ENCODE measurements around the gene SLAMF8. TPM values are rescaled to one million over a fixed set of nuclear protein-coding genes. Genes with fewer than 3 reads are reported as not detected.

The SLAMF8 gene
- total and polyA plus RNA-seq, 2 experiments from 2014 or later = not detected

DNA sequence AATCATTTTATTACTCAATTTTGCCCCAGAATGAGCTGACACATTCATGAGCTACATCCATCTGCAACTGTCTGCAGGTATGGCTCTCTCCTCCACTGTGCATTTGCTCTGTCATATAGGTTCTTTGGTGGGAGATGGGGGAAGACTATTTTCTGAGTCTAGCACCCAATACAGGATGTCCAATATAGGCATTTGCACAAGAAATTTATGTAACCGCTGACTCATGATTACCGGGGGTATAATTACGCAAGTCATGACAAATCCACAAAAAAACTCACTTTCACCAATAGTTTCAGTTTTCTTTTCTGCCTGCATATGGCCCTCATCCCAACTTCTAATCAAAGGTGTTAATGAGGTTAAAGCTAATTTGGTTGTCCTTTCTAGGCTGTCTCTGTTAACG is 53.3 kb downstream of the SLAMF8 start:
- Histone ChIP-seq H3K36me3 (no peaks in the 10 kb centered on the region), H3K4me1 (ENCODE audit: low read depth) (no peaks in the 10 kb centered on the region), H3K4me3 (no peak overlapping the region), H3K9me3 (ENCODE audit: low read depth) (no peaks in the 10 kb centered on the region), H3K27me3 (no peaks in the 10 kb centered on the region), H3K27ac (no peak overlapping the region)
- peak in 1 of 2 donors; percentile 84 for DNase-seq (ENCODE audit: low read depth in 1 of 2, low spot score in 1 of 2)
- TF ChIP-seq, protein P1, sequence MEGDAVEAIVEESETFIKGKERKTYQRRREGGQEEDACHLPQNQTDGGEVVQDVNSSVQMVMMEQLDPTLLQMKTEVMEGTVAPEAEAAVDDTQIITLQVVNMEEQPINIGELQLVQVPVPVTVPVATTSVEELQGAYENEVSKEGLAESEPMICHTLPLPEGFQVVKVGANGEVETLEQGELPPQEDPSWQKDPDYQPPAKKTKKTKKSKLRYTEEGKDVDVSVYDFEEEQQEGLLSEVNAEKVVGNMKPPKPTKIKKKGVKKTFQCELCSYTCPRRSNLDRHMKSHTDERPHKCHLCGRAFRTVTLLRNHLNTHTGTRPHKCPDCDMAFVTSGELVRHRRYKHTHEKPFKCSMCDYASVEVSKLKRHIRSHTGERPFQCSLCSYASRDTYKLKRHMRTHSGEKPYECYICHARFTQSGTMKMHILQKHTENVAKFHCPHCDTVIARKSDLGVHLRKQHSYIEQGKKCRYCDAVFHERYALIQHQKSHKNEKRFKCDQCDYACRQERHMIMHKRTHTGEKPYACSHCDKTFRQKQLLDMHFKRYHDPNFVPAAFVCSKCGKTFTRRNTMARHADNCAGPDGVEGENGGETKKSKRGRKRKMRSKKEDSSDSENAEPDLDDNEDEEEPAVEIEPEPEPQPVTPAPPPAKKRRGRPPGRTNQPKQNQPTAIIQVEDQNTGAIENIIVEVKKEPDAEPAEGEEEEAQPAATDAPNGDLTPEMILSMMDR (IDR thresholded peaks at IDR 0.05; ENCODE audit: low read depth, low read length) = no peak

- TF ChIP-seq, protein P1 (IDR thresholded peaks at IDR 0.05; ENCODE audit: low read depth, low read length) = no peak
- no peaks in the 10 kb centered on the region for H3K27me3 ChIP-seq
- H3K27ac ChIP-seq = no peak overlapping the region
- H3K4me3 ChIP-seq = no peak overlapping the region
- no peaks in the 10 kb centered on the region for H3K9me3 ChIP-seq (ENCODE audit: low read depth)
- no peaks in the 10 kb centered on the region for H3K36me3 ChIP-seq
- H3K4me1 ChIP-seq (ENCODE audit: low read depth) = no peaks in the 10 kb centered on the region
- DNase-seq (ENCODE audit: low read depth in 1 of 2, low spot score in 1 of 2) = peak in 1 of 2 donors; percentile 7
Observed at GRCh38 chr1:159880430-159880829, 53.8 kb downstream of the SLAMF8 start.

GRCh38 chr1:159881622-159882526 is 55.2 kb downstream of the SLAMF8 start:
- Histone ChIP-seq H3K9me3 (ENCODE audit: low read depth) (no peaks in the 10 kb centered on the region), H3K27ac (no peak overlapping the region), H3K27me3 (no peaks in the 10 kb centered on the region), H3K4me3 (no peak overlapping the region), H3K36me3 (no peaks in the 10 kb centered on the region), H3K4me1 (ENCODE audit: low read depth) (no peaks in the 10 kb centered on the region)
- TF ChIP-seq, protein P1 (IDR thresholded peaks at IDR 0.05; ENCODE audit: low read depth, low read length) = no peak
- peak; percentile 43 to 96 for DNase-seq (ENCODE audit: low read depth in 1 of 2, low spot score in 1 of 2)

GRCh38 chr1:159882527-159882862 is 55.8 kb downstream of the SLAMF8 start:
- Histone ChIP-seq H3K27me3 (no peaks in the 10 kb centered on the region), H3K27ac (no peak overlapping the region), H3K9me3 (ENCODE audit: low read depth) (no peaks in the 10 kb centered on the region), H3K4me1 (ENCODE audit: low read depth) (no peaks in the 10 kb centered on the region), H3K36me3 (no peaks in the 10 kb centered on the region), H3K4me3 (no peak overlapping the region)
- TF ChIP-seq, protein P1 (IDR thresholded peaks at IDR 0.05; ENCODE audit: low read depth, low read length) = no peak
- peak in 1 of 2 donors; percentile 14 for DNase-seq (ENCODE audit: low read depth in 1 of 2, low spot score in 1 of 2)

GRCh38 chr1:159883134-159883533 is 56.5 kb downstream of the SLAMF8 start:
- no peaks in the 10 kb centered on the region for H3K4me1 ChIP-seq (ENCODE audit: low read depth)
- TF ChIP-seq, protein P1 (IDR thresholded peaks at IDR 0.05; ENCODE audit: low read depth, low read length) = no peak
- DNase-seq (ENCODE audit: low read depth in 1 of 2, low spot score in 1 of 2) = no peak
- H3K27ac ChIP-seq = no peak overlapping the region
- H3K36me3 ChIP-seq = no peaks in the 10 kb centered on the region
- no peak overlapping the region for H3K4me3 ChIP-seq
- no peaks in the 10 kb centered on the region for H3K27me3 ChIP-seq
- H3K9me3 ChIP-seq (ENCODE audit: low read depth) = no peaks in the 10 kb centered on the region

Measured in cardiac muscle cell (in vitro differentiated cells and primary cell).